Renal pelvis (tissue), 4 donors: Measurements from ENCODE around the gene HDAC4. TPM values are rescaled to one million over a fixed set of nuclear protein-coding genes. Genes with fewer than 3 reads are reported as not detected.
A peak's percentile ranks its signal among the peaks of the same experiment; 100 is the strongest.

Experiments
- DNase-seq: peaks from one replicate; pipeline ENCODE4 v3.0.0-alpha.2; 2013
- polyA plus RNA-seq, 3 donors: library from polyadenylated mRNA; unstranded; fragments of 120-200 nt; gene quantifications; one replicate each; pipeline ENCODE4 v1.2.1, GENCODE V29; 2013; ENCODE audit not compliant: insufficient read length in 3 of 3

Gene HDAC4
- polyA plus RNA-seq, 3 donors = 13.7 to 23.9 (median 14.0) TPM

- no peak for DNase-seq
Measured at GRCh38 chr2:239255628-239256349, 145.0 kb downstream of the HDAC4 start.

- DNase-seq = no peak
Measured at GRCh38 chr2:239255218-239255617, 145.6 kb downstream of the HDAC4 start.

GRCh38 chr2:239253701-239254436 lies 147.0 kb downstream of the HDAC4 start:
- DNase-seq = no peak

GRCh38 chr2:239253264-239253663 lies 147.6 kb downstream of the HDAC4 start:
- no peak for DNase-seq

- no peak for DNase-seq
Measured at GRCh38 chr2:239252801-239253200, 148.0 kb downstream of the HDAC4 start.

GRCh38 chr2:239252393-239252792 lies 148.4 kb downstream of the HDAC4 start:
- DNase-seq = no peak

- no peak for DNase-seq
Measured at GRCh38 chr2:239251971-239252370, 148.8 kb downstream of the HDAC4 start.

GRCh38 chr2:239250216-239251081 lies 150.4 kb downstream of the HDAC4 start:
- no peak for DNase-seq

- DNase-seq = peak; percentile 87
Measured at GRCh38 chr2:239249776-239250175, 151.0 kb downstream of the HDAC4 start.

GRCh38 chr2:239249048-239249447 lies 151.8 kb downstream of the HDAC4 start:
- no peak for DNase-seq

- no peak for DNase-seq
Measured at GRCh38 chr2:239247401-239248245, 153.2 kb downstream of the HDAC4 start.

- DNase-seq = no peak
Measured at GRCh38 chr2:239246723-239247122, 154.1 kb downstream of the HDAC4 start.

GRCh38 chr2:239245872-239246721 lies 154.7 kb downstream of the HDAC4 start:
- DNase-seq = no peak

- no peak for DNase-seq
Measured at GRCh38 chr2:239245107-239245506, 155.7 kb downstream of the HDAC4 start.

GRCh38 chr2:239244625-239245024 lies 156.2 kb downstream of the HDAC4 start:
- DNase-seq = no peak

- DNase-seq = no peak
Measured at GRCh38 chr2:239241431-239241960, 159.3 kb downstream of the HDAC4 start.

GRCh38 chr2:239240414-239240881 lies 160.4 kb downstream of the HDAC4 start:
- no peak for DNase-seq

GRCh38 chr2:239239607-239240413 lies 161.0 kb downstream of the HDAC4 start:
- no peak for DNase-seq
